ENCODE results near the gene CISH.

Gene CISH

GRCh38 chr3:50611464-50612233 is at the start of gene CISH:
CISH (minus strand) TSS chr3:50611774; CDS start chr3:50611650, 124 bp downstream.
- TF ChIP-seq CTCF (IDR thresholded peaks at IDR 0.05; ENCODE audit: borderline replicate concordance, extremely low read depth, low read length, poor library complexity, severe bottlenecking) = peak; percentile 59
- TF ChIP-seq EZH2 (IDR thresholded peaks at IDR 0.05; ENCODE audit: borderline replicate concordance, low read depth, low read length, severe bottlenecking) = no peak
- Histone ChIP-seq H3K9me3 (ENCODE audit: insufficient read depth, low read length, severe bottlenecking) (no peaks in the 10 kb centered on the region), H3K9ac (ENCODE audit: low read depth, low read length) (peak within 1 kb of the TSS; percentile 96), H3K79me2 (ENCODE audit: insufficient read depth, low read length) (peaks cover 93% of the 10 kb centered on the region), H3K27ac (ENCODE audit: low read length) (peak within 1 kb of the TSS; percentile 99), H3K4me1 (ENCODE audit: insufficient read depth, low read length) (peaks cover 59% of the 10 kb centered on the region), H3K4me2 (ENCODE audit: insufficient read depth, low read length) (peak within 1 kb of the TSS; percentile 85), H4K20me1 (ENCODE audit: insufficient read depth, low read length) (peaks cover 63% of the 10 kb centered on the region), H3K27me3 (ENCODE audit: insufficient read depth, low read length, poor library complexity) (no peaks in the 10 kb centered on the region), H3K36me3 (ENCODE audit: insufficient read depth, low read length) (peaks cover 77% of the 10 kb centered on the region), H2AFZ (ENCODE audit: low read depth, low read length) (no peak within 1 kb of the TSS), H3K4me3 (ENCODE audit: low read depth in 1 of 2, low read length in 2 of 2) (peak within 1 kb of the TSS; percentile 82)
- DNase-seq = peak; percentile 100
- ATAC-seq (ENCODE audit: insufficient read depth, low read depth) = peak; percentile 65

GRCh38 chr3:50660386-50660785 is 48.8 kb upstream of the CISH start:
- DNase-seq = peak; percentile 2

GRCh38 chr3:50658831-50659230 is 47.3 kb upstream of the CISH start:
- Histone ChIP-seq H3K9me3 (ENCODE audit: insufficient read depth, low read length, severe bottlenecking) (no peaks in the 10 kb centered on the region), H3K4me1 (ENCODE audit: insufficient read depth, low read length) (no peaks in the 10 kb centered on the region), H3K9ac (ENCODE audit: low read depth, low read length) (no peak overlapping the region), H3K36me3 (ENCODE audit: insufficient read depth, low read length) (no peaks in the 10 kb centered on the region), H3K4me3 (ENCODE audit: low read depth in 1 of 2, low read length in 2 of 2) (no peak overlapping the region), H3K27me3 (ENCODE audit: insufficient read depth, low read length, poor library complexity) (no peaks in the 10 kb centered on the region), H3K4me2 (ENCODE audit: insufficient read depth, low read length) (no peak overlapping the region), H3K79me2 (ENCODE audit: insufficient read depth, low read length) (no peaks in the 10 kb centered on the region), H2AFZ (ENCODE audit: low read depth, low read length) (no peak overlapping the region), H3K27ac (ENCODE audit: low read length) (no peak overlapping the region), H4K20me1 (ENCODE audit: insufficient read depth, low read length) (0 out of 2 replicates have a peak, but pooled peaks cover 3% of the 10 kb centered on the region)
- ATAC-seq (ENCODE audit: insufficient read depth, low read depth) = no peak
- peak; percentile 3 for DNase-seq
- TF ChIP-seq CTCF (IDR thresholded peaks at IDR 0.05; ENCODE audit: borderline replicate concordance, extremely low read depth, low read length, poor library complexity, severe bottlenecking) = no peak
- no peak for TF ChIP-seq EZH2 (IDR thresholded peaks at IDR 0.05; ENCODE audit: borderline replicate concordance, low read depth, low read length, severe bottlenecking)

More at GRCh38 chr3:50660386-50660785, 48.8 kb upstream of the CISH start:
- no peaks in the 10 kb centered on the region for H3K9me3 ChIP-seq (ENCODE audit: insufficient read depth, low read length, severe bottlenecking)
- no peaks in the 10 kb centered on the region for H4K20me1 ChIP-seq (ENCODE audit: insufficient read depth, low read length)
- H2AFZ ChIP-seq (ENCODE audit: low read depth, low read length) = no peak overlapping the region
- H3K4me1 ChIP-seq (ENCODE audit: insufficient read depth, low read length) = no peaks in the 10 kb centered on the region
- no peak for TF ChIP-seq EZH2 (IDR thresholded peaks at IDR 0.05; ENCODE audit: borderline replicate concordance, low read depth, low read length, severe bottlenecking)
- TF ChIP-seq CTCF (IDR thresholded peaks at IDR 0.05; ENCODE audit: borderline replicate concordance, extremely low read depth, low read length, poor library complexity, severe bottlenecking) = no peak
- H3K36me3 ChIP-seq (ENCODE audit: insufficient read depth, low read length) = no peaks in the 10 kb centered on the region
- H3K27me3 ChIP-seq (ENCODE audit: insufficient read depth, low read length, poor library complexity) = no peaks in the 10 kb centered on the region
- no peak for ATAC-seq (ENCODE audit: insufficient read depth, low read depth)
- H3K9ac ChIP-seq (ENCODE audit: low read depth, low read length) = no peak overlapping the region
- H3K79me2 ChIP-seq (ENCODE audit: insufficient read depth, low read length) = no peaks in the 10 kb centered on the region
- no peak overlapping the region for H3K4me2 ChIP-seq (ENCODE audit: insufficient read depth, low read length)
- no peak overlapping the region for H3K4me3 ChIP-seq (ENCODE audit: low read depth in 1 of 2, low read length in 2 of 2)
- no peak overlapping the region for H3K27ac ChIP-seq (ENCODE audit: low read length)
